Loucy (cell line): ENCODE data around the gene DCTN5.

Source experiments
- CTCF ChIP-seq: fragments of 200-600 bp; sonication (generic); conservative IDR thresholded peaks from 2 replicates; pipeline ENCODE4 v1.5.1; 2014; ENCODE audit warnings: mild to moderate bottlenecking, antibody characterized with exemption, low read length
- EZH2phosphoT487 ChIP-seq: fragments of 200-600 bp; IDR thresholded peaks from 2 replicates; pipeline ENCODE4 v1.6.1; 2018; ENCODE audit warnings: antibody characterized with exemption, mild to moderate bottlenecking, moderate library complexity, borderline replicate concordance

DNA sequence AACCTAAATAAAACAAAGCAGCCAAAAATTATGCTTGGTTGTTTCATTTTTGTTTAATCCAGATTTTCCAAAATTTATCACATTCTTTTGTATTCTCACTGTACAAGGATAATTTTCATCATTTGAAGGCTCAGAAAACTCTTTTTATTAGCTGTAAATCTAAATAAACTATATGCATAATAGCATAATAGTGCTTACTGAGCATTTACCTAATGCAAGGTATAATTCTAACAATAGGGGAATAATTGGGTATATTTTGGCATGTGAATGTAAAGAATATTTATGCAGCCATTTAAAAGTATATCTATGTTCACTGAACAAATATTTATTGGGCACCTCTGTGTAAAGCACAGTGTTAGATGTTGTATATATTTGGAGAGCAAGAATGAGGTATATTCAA lies 17.2 kb upstream of the DCTN5 start:
- TF ChIP-seq CTCF (no peak), EZH2phosphoT487 (no peak)
